Uterus (tissue), 2 donors: ENCODE data around the gene ABCG5.

Experiments
- POLR2A ChIP-seq, 2 donors: fragments of 450-650 bp; IDR thresholded peaks; one replicate each; pipeline ENCODE4 v1.6.1; 2016; ENCODE audit warnings: antibody characterized with exemption in 2 of 2, mild to moderate bottlenecking in 1 of 2, moderate library complexity in 1 of 2
- TF ChIP-seq, protein P1 (sequence below), 4 experiments: fragments of 200-600 bp in 2 of 4; fragments of 450-650 bp in 2 of 4; sonication (generic) in 2 of 4; IDR thresholded peaks; one replicate each; pipeline ENCODE4 v1.5.1; 2016 to 2019; ENCODE audit warnings: antibody characterized with exemption in 4 of 4, mild to moderate bottlenecking in 2 of 4, moderate library complexity in 1 of 4

DNA sequence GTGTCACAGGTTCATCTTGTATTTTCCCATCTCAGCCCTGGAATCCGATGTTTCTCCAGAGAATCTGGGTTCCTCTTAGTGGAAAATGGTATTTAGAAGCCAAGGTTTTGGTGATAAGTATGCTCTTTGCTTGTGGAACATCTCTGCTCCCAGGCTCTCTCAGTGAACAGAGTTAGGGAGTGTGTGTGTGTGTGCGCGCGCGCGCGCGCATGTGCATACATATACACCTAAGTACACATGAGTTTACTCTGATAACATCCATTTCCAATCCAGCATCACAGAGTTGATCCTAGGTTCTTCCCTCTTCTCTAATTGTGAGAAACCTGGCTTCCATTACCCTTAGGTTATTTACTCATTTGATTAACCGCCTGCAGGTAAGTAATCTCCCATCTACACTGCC lies 41.8 kb upstream of the ABCG5 start:
- TF ChIP-seq POLR2A (IDR thresholded peaks at IDR 0.05) = no peak
- TF ChIP-seq, protein P1, sequence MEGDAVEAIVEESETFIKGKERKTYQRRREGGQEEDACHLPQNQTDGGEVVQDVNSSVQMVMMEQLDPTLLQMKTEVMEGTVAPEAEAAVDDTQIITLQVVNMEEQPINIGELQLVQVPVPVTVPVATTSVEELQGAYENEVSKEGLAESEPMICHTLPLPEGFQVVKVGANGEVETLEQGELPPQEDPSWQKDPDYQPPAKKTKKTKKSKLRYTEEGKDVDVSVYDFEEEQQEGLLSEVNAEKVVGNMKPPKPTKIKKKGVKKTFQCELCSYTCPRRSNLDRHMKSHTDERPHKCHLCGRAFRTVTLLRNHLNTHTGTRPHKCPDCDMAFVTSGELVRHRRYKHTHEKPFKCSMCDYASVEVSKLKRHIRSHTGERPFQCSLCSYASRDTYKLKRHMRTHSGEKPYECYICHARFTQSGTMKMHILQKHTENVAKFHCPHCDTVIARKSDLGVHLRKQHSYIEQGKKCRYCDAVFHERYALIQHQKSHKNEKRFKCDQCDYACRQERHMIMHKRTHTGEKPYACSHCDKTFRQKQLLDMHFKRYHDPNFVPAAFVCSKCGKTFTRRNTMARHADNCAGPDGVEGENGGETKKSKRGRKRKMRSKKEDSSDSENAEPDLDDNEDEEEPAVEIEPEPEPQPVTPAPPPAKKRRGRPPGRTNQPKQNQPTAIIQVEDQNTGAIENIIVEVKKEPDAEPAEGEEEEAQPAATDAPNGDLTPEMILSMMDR (IDR thresholded peaks at IDR 0.05) = no peak
